Epidermal melanocyte (primary cell): ENCODE measurements around the gene EEF1AKMT1.

ENCODE experiments used
- DNase-seq: peaks from one replicate; pipeline ENCODE4 v3.0.0; 2011; ENCODE audit warnings: low spot score; ENCODE audit not compliant: insufficient read length

Gene EEF1AKMT1

GRCh38 chr13:20719783-20720182, 54.0 kb downstream of the EEF1AKMT1 start:
- no peak for DNase-seq

DNA sequence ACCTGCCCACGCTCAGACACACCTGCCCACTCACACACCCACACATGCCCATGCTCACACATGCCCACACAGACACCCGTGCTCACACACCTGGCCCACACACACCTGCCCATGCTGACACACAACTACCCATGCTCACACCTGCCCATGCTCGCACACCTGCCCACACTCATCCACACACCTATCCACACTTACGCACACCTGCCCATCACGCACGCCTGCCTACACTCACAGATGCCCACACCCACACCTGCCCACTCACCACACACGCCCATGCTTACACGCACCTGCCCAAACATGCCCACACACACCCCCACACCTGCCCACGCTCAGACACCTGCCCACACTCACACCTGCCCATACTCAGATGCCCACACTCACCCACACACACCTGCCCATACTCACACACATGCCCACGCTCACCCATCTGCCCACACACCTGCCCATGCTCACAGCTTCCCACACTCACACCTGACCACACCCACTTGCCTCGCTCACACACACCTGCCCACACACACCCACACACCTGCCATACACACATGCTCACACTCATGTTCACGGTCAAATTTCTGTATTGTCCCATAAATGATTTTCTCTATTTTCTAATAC, 54.7 kb downstream of the EEF1AKMT1 start:
- no peak for DNase-seq

GRCh38 chr13:20717581-20718542, 55.9 kb downstream of the EEF1AKMT1 start:
- no peak for DNase-seq

GRCh38 chr13:20716951-20717350, 56.8 kb downstream of the EEF1AKMT1 start:
- no peak for DNase-seq

DNA sequence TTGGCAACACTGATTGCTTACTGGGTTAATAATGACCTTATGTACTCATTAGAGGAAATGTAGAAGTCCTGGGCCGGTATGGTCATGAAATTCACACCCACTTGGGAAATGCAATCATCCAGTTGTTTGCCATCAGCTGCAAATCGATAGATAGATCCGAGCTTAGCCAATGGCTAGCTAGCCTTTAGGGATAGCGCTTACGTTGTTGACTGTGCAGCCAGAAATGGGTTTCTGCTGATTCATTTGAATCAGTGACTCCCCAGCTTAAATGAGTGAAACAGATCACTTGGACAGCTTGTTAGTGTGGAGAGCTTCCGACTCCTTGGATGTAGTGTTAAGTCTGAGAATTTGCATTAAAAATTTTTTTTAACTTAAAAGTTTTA, 58.4 kb downstream of the EEF1AKMT1 start:
- DNase-seq, result no peak

DNA sequence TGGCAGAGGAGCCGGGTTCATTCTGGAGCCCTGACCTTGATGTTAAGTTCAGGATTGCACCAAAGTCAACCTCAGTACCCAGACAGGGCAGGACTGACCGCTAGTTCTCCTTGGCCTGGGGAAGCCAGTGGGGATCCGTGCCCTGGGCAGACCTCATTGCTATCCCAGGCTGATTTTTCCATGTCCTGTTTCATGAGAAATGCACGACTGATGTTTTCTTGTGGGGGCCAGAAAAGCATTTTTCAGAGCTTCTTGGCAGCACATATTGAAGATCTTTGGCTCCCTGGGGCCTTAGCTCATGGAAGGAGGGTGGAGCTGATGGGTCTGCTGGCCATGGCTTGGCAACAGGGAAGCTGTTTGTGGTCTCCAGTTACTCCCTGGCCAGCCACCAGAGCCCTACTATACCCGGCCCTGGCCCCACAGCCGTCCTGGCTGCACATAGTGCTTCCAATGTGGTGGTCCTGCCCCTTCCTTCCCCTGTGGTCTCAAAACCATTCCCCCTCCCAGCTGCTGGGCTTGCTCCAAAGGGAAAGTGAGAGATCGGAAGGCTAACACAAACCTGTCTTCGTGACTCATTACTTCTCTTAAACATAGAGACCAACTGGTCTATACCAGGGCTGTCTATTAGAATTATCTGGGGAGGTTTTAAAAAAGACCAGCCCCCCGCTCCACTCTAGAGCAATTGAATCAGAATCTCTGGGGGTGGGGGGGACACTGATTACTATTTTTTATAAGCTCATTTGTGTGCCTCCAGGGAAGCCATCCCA, 59.0 kb downstream of the EEF1AKMT1 start:
- DNase-seq, result no peak

GRCh38 chr13:20714161-20714560, 59.6 kb downstream of the EEF1AKMT1 start:
- DNase-seq, result no peak

DNA sequence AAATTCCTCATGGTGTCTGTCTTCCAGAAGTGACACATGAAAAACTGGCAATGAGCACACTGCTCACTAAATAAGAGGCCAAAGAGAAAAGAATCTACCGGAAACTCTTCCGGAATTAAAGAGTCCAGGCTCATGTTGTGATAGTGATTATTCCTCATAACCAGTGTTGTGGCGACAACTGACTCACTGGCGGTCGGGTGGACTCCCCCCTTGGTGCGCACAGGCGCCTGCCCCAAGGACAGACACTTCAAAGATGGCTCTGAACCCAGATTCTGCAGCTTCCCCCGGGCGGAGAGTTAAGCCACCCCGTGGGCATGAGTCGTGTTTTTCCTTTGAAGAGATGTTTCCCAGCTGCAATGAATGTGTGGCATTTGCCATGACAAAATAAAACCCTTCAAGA, 60.0 kb downstream of the EEF1AKMT1 start:
- peak; percentile 46 for DNase-seq

DNA sequence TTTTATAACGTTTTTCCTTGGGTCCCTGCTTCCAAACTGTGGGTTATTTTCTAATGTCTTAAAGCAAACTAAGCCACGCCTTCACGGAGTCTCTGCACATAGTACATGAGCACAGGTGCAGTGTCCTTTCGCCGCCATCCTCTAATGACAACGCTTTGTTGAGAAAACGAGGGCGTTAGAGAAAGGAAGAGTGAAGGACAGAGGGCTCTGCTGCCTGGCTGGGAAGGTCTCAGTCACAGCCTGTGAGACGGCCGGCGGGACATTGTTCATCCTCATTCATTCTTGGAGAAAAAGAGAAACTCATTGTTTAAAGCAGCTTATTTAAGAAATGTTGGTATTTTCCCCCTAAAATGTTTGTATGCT, 60.8 kb downstream of the EEF1AKMT1 start:
- DNase-seq, result no peak

GRCh38 chr13:20711301-20712044, 62.3 kb downstream of the EEF1AKMT1 start:
- no peak for DNase-seq

DNA sequence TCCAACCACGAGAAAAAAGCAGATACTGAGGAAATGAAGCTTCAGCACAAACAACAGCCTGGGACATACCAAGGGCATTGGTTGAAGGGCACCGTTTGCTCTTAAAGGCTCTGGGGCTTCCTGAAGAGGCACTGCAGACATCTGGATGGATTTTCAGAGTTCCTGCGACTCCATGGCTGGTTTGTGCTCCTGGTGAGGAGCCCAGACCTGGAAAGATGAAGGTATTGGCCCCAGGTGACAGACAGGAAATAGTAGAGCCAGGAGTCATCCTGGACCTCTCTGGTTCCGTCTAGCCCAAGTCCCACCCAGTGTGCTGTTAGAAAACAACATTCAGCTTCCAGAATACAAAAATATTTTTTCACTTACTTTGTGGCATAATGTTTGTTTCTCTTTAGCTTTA, 64.0 kb downstream of the EEF1AKMT1 start:
- no peak for DNase-seq

DNA sequence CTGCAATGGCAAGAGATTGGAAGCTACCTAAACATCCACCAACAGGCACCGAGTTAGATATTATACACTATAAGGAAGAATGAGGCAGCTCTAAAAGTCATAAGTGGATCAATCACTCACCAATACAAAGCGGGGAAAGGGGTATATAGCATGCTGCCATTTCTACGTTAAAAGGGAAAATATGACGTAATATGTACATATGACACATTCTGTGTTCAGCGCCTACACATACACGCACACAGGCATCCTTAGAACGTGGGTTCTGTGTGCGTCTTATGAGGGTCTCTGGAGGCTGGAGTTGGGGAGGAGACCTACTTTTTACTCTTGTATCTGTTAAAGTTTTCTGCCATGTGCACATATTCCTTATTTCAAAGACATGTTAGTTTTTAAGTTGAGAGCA, 64.4 kb downstream of the EEF1AKMT1 start:
- DNase-seq, result no peak

DNA sequence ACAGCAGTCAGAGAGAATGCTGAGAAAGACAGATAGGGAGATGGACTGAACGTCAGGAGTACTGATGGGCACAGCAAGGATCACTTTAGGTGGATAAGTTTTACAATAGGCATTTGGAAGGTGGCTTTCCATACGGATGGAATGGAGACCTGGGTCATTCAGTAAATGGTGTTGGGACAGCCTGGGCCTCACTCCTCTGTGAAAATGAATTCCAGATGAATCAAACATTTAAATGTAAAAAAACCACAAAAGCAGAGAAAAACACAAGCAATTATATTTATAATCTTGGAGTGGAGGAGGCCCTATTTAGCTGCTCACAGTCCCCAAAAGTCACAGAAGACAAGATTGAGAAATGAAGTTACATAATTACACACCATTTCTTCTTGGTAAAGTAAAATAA, 65.5 kb downstream of the EEF1AKMT1 start:
- no peak for DNase-seq

GRCh38 chr13:20706661-20707060, 67.1 kb downstream of the EEF1AKMT1 start:
- no peak for DNase-seq

- DNase-seq, result no peak
Observed at GRCh38 chr13:20704459-20705069, 69.2 kb downstream of the EEF1AKMT1 start.

- DNase-seq, result peak; percentile 92
Observed at GRCh38 chr13:20703780-20704458, 69.8 kb downstream of the EEF1AKMT1 start.

GRCh38 chr13:20702915-20703779, 70.6 kb downstream of the EEF1AKMT1 start, which contains the start of gene IL17D:
Gene IL17D, plus strand, starts transcription at chr13:20703699. Its CDS starts 303 bp downstream, at chr13:20704002.
- DNase-seq, result no peak

GRCh38 chr13:20702530-20702914, 71.2 kb downstream of the EEF1AKMT1 start:
- peak; percentile 69 for DNase-seq

DNA sequence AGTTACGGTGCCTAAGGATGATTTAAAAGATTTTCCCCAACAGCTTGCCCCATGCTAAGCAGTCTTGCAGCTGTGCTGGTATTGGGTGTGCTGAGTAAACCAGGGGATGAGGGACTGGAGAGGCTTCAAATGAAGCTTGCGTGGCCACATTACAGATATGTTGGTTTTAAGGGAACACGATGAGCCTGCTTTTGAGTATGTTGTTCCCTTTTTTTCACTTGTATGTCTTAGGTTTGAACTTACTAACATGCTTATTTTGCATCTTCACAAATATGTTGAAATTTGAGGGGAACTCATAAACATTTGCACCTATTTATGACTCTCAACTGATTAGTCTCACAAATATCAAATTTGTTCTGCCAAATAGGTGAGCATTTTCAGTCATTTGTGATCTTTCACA, 72.3 kb downstream of the EEF1AKMT1 start:
- DNase-seq, result no peak
